Mesenchymal stem cell (in vitro differentiated cells and primary cell): ENCODE data around the gene KCNK4.
A peak's percentile ranks its signal among the peaks of the same experiment; 100 is the strongest.

ENCODE experiments used
- DNase-seq: peaks from one replicate; pipeline ENCODE4 v3.0.0-alpha.2; 2013
- H2AFZ ChIP-seq: one replicate; pipeline ENCODE4 v1.6.1; 2013; ENCODE audit warnings: low read depth, mild to moderate bottlenecking, control low read depth, inconsistent platforms, low read length, moderate library complexity
- H2AK5ac ChIP-seq: 2 replicates; pipeline ENCODE4 v1.6.1; 2013; ENCODE audit warnings: low read length, moderate library complexity, mild to moderate bottlenecking, inconsistent platforms; ENCODE audit not compliant: severe bottlenecking
- H2BK120ac ChIP-seq: one replicate; pipeline ENCODE4 v1.6.1; 2013; ENCODE audit warnings: low read depth, mild to moderate bottlenecking, inconsistent platforms, low read length, moderate library complexity
- H2BK12ac ChIP-seq, 2 experiments: one replicate each; pipeline ENCODE4 v1.6.1; 2013; ENCODE audit warnings: inconsistent platforms in 2 of 2, low read length in 2 of 2, mild to moderate bottlenecking in 2 of 2, moderate library complexity in 2 of 2, control low read depth in 1 of 2
- H2BK15ac ChIP-seq: one replicate; pipeline ENCODE4 v1.6.1; 2013; ENCODE audit warnings: mild to moderate bottlenecking, low read depth, inconsistent platforms; ENCODE audit not compliant: poor library complexity, severe bottlenecking
- H2BK5ac ChIP-seq: 2 replicates; pipeline ENCODE4 v1.6.1; 2013; ENCODE audit warnings: low read depth, mild to moderate bottlenecking, low read length, control low read depth, inconsistent platforms; ENCODE audit not compliant: poor library complexity, severe bottlenecking
- H3K14ac ChIP-seq, 2 experiments: one replicate each; pipeline ENCODE4 v1.6.1; 2013; ENCODE audit warnings: inconsistent platforms in 2 of 2, low read length in 2 of 2, control low read depth in 1 of 2, mild to moderate bottlenecking in 1 of 2, moderate library complexity in 1 of 2
- H3K18ac ChIP-seq, 2 experiments: one replicate each; pipeline ENCODE4 v1.6.1; 2013; ENCODE audit warnings: inconsistent platforms in 2 of 2, low read length in 2 of 2, control low read depth in 1 of 2, low read depth in 1 of 2, mild to moderate bottlenecking in 1 of 2
- H3K23ac ChIP-seq, 2 experiments: one replicate each; pipeline ENCODE4 v1.6.1; 2013; ENCODE audit warnings: inconsistent platforms in 2 of 2, low read length in 2 of 2, mild to moderate bottlenecking in 2 of 2, moderate library complexity in 2 of 2, control low read depth in 1 of 2
- H3K27ac ChIP-seq: 2 replicates; pipeline ENCODE4 v1.5.1; 2013; ENCODE audit warnings: mild to moderate bottlenecking, moderate library complexity, low read length, control low read depth, inconsistent platforms; ENCODE audit not compliant: poor library complexity, severe bottlenecking
- H3K27me3 ChIP-seq, 2 experiments: 2 replicates each; pipeline versions ENCODE4 v1.6.1 to v1.7.0; 2013; ENCODE audit warnings: low read length in 2 of 2, mild to moderate bottlenecking in 2 of 2, moderate library complexity in 2 of 2, control low read depth in 1 of 2, inconsistent platforms in 1 of 2; ENCODE audit not compliant: control insufficient read depth in 1 of 2, insufficient read depth in 1 of 2
- H3K36me3 ChIP-seq, 2 experiments: 2 replicates each; pipeline versions ENCODE4 v1.6.1 to v1.7.0; 2013; ENCODE audit warnings: low read length in 2 of 2, control low read depth in 1 of 2, inconsistent platforms in 1 of 2, low read depth in 1 of 2, mild to moderate bottlenecking in 1 of 2; ENCODE audit not compliant: insufficient read depth in 2 of 2, control insufficient read depth in 1 of 2
- H3K4ac ChIP-seq, 2 experiments: one replicate each; pipeline ENCODE4 v1.6.1; 2013; ENCODE audit warnings: inconsistent platforms in 2 of 2, low read length in 2 of 2, mild to moderate bottlenecking in 2 of 2, moderate library complexity in 2 of 2, control low read depth in 1 of 2, low read depth in 1 of 2
- H3K4me1 ChIP-seq: 2 replicates; pipeline ENCODE4 v1.6.1; 2013; ENCODE audit warnings: low read depth, low read length, control low read depth; ENCODE audit not compliant: control insufficient read depth, insufficient read depth
- H3K4me2 ChIP-seq: 2 replicates; pipeline ENCODE4 v1.6.1; 2013; ENCODE audit warnings: low read length, mild to moderate bottlenecking, inconsistent platforms; ENCODE audit not compliant: poor library complexity, severe bottlenecking
- H3K4me3 ChIP-seq, 2 experiments: 2 replicates each; pipeline versions ENCODE4 v1.5.1 to v1.7.0; 2013; ENCODE audit warnings: low read length in 2 of 2, mild to moderate bottlenecking in 2 of 2, control low read depth in 1 of 2, low read depth in 1 of 2; ENCODE audit not compliant: insufficient read depth in 1 of 2
- H3K79me1 ChIP-seq: replicated peaks from 2 replicates; pipeline ENCODE4 v1.6.1; 2013; ENCODE audit warnings: mild to moderate bottlenecking, control low read depth, low read length, inconsistent platforms; ENCODE audit not compliant: poor library complexity, severe bottlenecking
- H3K9ac ChIP-seq: 2 replicates; pipeline ENCODE4 v1.7.0; 2013; ENCODE audit warnings: mild to moderate bottlenecking, low read length, moderate library complexity
- H3K9me3 ChIP-seq: 2 replicates; pipeline ENCODE4 v1.7.0; 2013; ENCODE audit warnings: mild to moderate bottlenecking, low read length; ENCODE audit not compliant: control insufficient read depth
- H4K8ac ChIP-seq: one replicate; pipeline ENCODE4 v1.6.1; 2013; ENCODE audit warnings: inconsistent platforms, mild to moderate bottlenecking, low read length, moderate library complexity
- H4K91ac ChIP-seq: one replicate; pipeline ENCODE4 v1.6.1; 2013; ENCODE audit warnings: mild to moderate bottlenecking, low read length, inconsistent platforms
- WGBS: methylation state at CpG from one replicate; pipeline ENCODE4 v1.1.7; 2013; ENCODE audit warnings: mixed read lengths; 5-methylcytosine and 5-hydroxymethylcytosine counted together

The KCNK4 gene

DNA sequence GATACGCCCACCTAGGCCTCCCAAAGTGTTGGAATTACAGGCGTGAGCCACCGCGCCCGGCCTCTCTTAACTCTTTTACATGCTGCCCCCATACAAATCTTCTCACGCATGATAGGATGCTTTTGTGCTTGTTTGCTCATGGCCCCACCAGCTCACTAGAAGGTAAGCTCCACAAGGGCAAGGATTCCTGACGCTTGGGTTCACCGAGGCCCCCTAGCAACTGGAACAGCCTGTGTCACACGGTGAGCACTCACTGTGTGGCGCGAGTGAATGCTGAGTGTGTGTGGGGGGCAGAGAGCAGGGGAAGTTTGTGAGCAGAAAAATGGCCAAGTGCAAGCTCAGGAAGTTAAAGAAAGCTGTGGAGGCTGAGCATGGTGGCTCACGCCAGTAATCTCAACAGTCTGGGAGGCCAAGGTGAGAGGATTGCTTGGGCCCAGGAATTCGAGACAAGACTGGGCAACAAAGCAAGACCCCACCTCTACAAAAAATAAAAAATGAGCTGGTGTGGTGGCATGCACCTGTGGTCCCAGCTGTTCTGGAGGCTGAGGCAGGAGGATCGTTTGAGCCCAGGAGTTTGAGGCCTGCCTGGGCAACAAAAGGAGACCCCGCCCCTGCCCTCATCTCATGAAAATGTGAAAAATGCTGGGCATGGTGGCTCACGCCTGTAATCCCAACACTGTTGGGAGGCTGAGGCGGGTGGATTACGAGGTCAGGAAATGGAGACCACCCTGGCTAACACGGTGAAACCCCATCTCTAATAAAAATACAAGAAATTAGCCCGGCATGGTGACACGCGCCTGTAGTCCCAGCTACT is 8.9 kb upstream of the KCNK4 start:
- H3K9me3 ChIP-seq, result no peaks in the 10 kb centered on the region
- no peak overlapping the region for H3K4me3 ChIP-seq
- H3K4me1 ChIP-seq, result peaks cover 22% of the 10 kb centered on the region
- peaks cover 32 to 37% of the 10 kb centered on the region in 2 experiments for H3K36me3 ChIP-seq
- H3K27me3 ChIP-seq, result no peaks in the 10 kb centered on the region
- no peak overlapping the region for H3K27ac ChIP-seq
- no peak overlapping the region for H2BK5ac ChIP-seq
- peak overlapping the region; percentile 9 for H4K8ac ChIP-seq
- no peak for DNase-seq
- H2BK15ac ChIP-seq, result no peak overlapping the region
- H3K23ac ChIP-seq, result no peak overlapping the region
- no peak overlapping the region for H2BK120ac ChIP-seq
- no peak overlapping the region for H2AFZ ChIP-seq
- H3K14ac ChIP-seq, result no peak overlapping the region
- no peak overlapping the region for H3K18ac ChIP-seq
- H3K4ac ChIP-seq, result no peak overlapping the region
- H3K4me2 ChIP-seq, result no peak overlapping the region
- no peak overlapping the region for H2AK5ac ChIP-seq
- no peak overlapping the region for H2BK12ac ChIP-seq
- WGBS, result 96% methylated on average over 21 of the region's 22 CpGs
- H3K9ac ChIP-seq, result no peak overlapping the region
- peaks cover 42% of the 10 kb centered on the region for H3K79me1 ChIP-seq
- peak overlapping the region; percentile 8 for H4K91ac ChIP-seq

DNA sequence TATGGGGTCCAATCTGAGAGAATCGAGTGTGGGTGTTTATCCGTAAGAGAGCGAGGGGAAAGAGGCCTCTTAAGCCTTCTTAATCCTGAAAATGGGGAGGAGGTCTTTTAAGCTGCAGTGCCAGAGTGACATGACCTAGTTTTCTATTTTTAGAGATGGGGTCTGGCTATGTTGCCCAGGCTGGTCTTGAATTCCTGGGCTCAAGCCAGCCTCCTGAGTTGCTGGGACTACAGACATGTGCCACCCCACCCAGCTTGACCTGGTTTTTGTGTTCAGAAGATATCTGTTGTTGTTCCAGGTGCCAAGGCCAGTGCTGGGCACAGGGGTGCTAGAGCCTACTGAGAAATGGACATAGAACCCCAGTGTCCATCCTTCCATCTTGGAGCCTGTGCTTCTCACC is 8.0 kb upstream of the KCNK4 start:
- no peak overlapping the region for H3K27ac ChIP-seq
- no peak overlapping the region for H3K14ac ChIP-seq
- no peak for DNase-seq
- H3K9me3 ChIP-seq, result no peaks in the 10 kb centered on the region
- H3K4me3 ChIP-seq, result peak overlapping the region in 1 of 2 experiments; percentile 97
- H2AK5ac ChIP-seq, result peak overlapping the region; percentile 17
- peaks cover 29 to 41% of the 10 kb centered on the region in 2 experiments for H3K36me3 ChIP-seq
- H2AFZ ChIP-seq, result no peak overlapping the region
- H4K91ac ChIP-seq, result no peak overlapping the region
- no peaks in the 10 kb centered on the region for H3K27me3 ChIP-seq
- peak overlapping the region; percentile 47 for H4K8ac ChIP-seq
- peak overlapping the region in 1 of 2 experiments; percentile 10 for H3K23ac ChIP-seq
- peaks cover 50% of the 10 kb centered on the region for H3K79me1 ChIP-seq
- H3K4ac ChIP-seq, result peak overlapping the region in 1 of 2 experiments; percentile 5
- H2BK12ac ChIP-seq, result no peak overlapping the region
- no peak overlapping the region for H2BK120ac ChIP-seq
- peak overlapping the region; percentile 97 for H3K9ac ChIP-seq
- H3K4me2 ChIP-seq, result no peak overlapping the region
- 93% methylated on average over 3 of the region's 3 CpGs for WGBS
- H2BK5ac ChIP-seq, result no peak overlapping the region
- H3K18ac ChIP-seq, result no peak overlapping the region
- H2BK15ac ChIP-seq, result no peak overlapping the region
- H3K4me1 ChIP-seq, result peaks cover 24% of the 10 kb centered on the region

DNA sequence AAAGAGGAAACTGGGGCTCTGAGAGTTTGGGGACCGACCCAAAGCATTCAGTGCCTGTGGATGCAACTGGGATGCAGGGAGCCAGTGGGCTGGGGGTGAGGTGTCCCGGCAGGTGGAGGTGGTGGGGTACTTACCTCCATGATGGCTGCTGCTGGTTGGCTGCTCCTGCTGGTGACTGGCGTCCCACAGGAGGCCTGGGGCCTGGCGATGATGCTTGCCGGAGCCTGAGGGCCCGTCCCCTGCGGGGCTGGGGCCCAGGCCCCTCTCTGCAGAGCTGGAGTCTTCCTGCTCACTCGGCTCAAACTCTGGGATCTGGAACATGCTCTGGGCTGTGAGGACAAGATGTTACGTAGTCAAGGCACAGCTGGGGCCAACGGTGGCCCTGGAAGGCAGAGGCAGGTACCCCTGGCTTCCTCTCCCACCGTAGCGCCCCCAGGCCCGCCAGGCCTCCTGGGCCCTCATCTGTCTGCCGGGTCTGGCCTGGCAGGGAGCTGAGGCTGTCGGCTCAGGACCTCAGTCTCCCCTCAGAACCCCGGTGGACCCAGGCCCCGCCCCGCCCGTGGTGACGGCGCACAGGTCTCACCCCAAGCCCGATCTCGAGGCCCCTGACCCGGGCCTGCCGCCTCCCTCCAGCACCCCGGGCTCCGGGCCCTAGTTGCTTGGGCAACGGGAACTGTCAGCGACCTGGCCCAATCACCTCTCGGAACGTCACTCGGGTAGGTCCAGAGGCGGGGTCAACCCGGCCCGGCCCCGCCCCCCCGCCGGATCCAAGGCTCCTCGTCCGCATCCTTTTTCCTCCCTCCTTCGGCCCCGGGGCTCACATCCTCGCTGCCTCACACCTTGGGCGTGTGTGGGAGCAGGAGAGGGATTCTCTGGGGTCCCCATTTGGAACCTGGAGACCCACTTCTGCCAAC is 6.8 kb upstream of the KCNK4 start, which contains the start of gene BAD:
Gene BAD (minus strand): TSS at position 618 of the 914 bp plus-strand sequence. CDS start 297 bp downstream, at position 321.
- Histone ChIP-seq H3K9ac (peak within 1 kb of the TSS; percentile 97), H4K8ac (peak within 1 kb of the TSS; percentile 92), H3K79me1 (peaks cover 46% of the 10 kb centered on the region), H2BK120ac (no peak within 1 kb of the TSS), H3K4me2 (peak within 1 kb of the TSS; percentile 98), H2BK15ac (peak within 1 kb of the TSS; percentile 61), H3K4me1 (peaks cover 26% of the 10 kb centered on the region), H3K23ac (peak within 1 kb of the TSS in 1 of 2 experiments; percentile 87), H2AK5ac (peak within 1 kb of the TSS; percentile 17), H3K27me3 (no peaks in the 10 kb centered on the region), H3K36me3 (peaks cover 19 to 40% of the 10 kb centered on the region in 2 experiments), H2AFZ (peak within 1 kb of the TSS; percentile 80), H2BK12ac (peak within 1 kb of the TSS; percentile 56 to 85), H3K18ac (peak within 1 kb of the TSS; percentile 81 to 100), H3K14ac (peak within 1 kb of the TSS; percentile 5 to 98), H4K91ac (peak within 1 kb of the TSS; percentile 85), H3K4me3 (peak within 1 kb of the TSS; percentile 83 to 97), H2BK5ac (peak within 1 kb of the TSS; percentile 53), H3K9me3 (no peaks in the 10 kb centered on the region), H3K4ac (peak within 1 kb of the TSS; percentile 73 to 97), H3K27ac (peak within 1 kb of the TSS; percentile 86)
- WGBS, result 7% methylated on average over 34 of the region's 44 CpGs
- peak; percentile 95 for DNase-seq
